H1 (cell line): ENCODE data around the gene GIPC1. TPM values are rescaled to one million over a fixed set of nuclear protein-coding genes. Genes with fewer than 3 reads are reported as not detected.

Experiments
- CTCF ChIA-PET: fragments of 300-600 bp; sonication (Branson Sonifier 250); formaldehyde crosslinking; loops from one replicate; lab custom pipeline; 2021; ENCODE audit not compliant: partially characterized antibody; lab: Charles Lee
- POLR2A ChIA-PET: fragments of 300-600 bp; sonication (Branson Sonifier 250); formaldehyde crosslinking; loops from one replicate; lab custom pipeline; 2021; ENCODE audit warnings: inconsistent platforms; ENCODE audit not compliant: partially characterized antibody; lab: Charles Lee
- DNase-seq, 2 experiments: peaks; one replicate each; pipeline versions ENCODE4 v3.0.0 to v3.0.0-alpha.2; 2010 to 2022; ENCODE audit warnings: low spot score in 2 of 2, low read depth in 1 of 2, mixed read lengths in 1 of 2
- FAIRE-seq: peaks from 2 replicates; lab custom pipeline; 2011; peaks lifted over from hg19 to GRCh38; lab: Jason Lieb, UNC
- H2AFZ ChIP-seq: 2 replicates; pipeline ENCODE4 v1.8.1; 2012; ENCODE audit warnings: low read length, inconsistent platforms
- H2AK5ac ChIP-seq: 2 replicates; pipeline ENCODE4 v1.6.1; 2013; ENCODE audit warnings: low read depth, low read length
- H2BK120ac ChIP-seq: replicated peaks from 2 replicates; pipeline ENCODE3; 2013; ENCODE audit warnings: low read depth, low read length, inconsistent platforms
- H2BK12ac ChIP-seq: 2 replicates; pipeline ENCODE4 v1.6.1; 2013; ENCODE audit warnings: low read depth, low read length
- H2BK15ac ChIP-seq: 2 replicates; pipeline ENCODE4 v1.6.1; 2013; ENCODE audit warnings: low read length
- H2BK20ac ChIP-seq: 2 replicates; pipeline ENCODE4 v1.6.1; 2013; ENCODE audit warnings: low read length
- H2BK5ac ChIP-seq: 2 replicates; pipeline ENCODE4 v1.6.1; 2013; ENCODE audit warnings: low read depth, low read length
- H3K14ac ChIP-seq: 2 replicates; pipeline ENCODE4 v1.6.1; 2013; ENCODE audit warnings: inconsistent platforms; ENCODE audit not compliant: insufficient read length
- H3K18ac ChIP-seq: 2 replicates; pipeline ENCODE4 v1.6.1; 2013; ENCODE audit warnings: low read length; ENCODE audit errors: extremely low read depth
- H3K23ac ChIP-seq: 2 replicates; pipeline ENCODE4 v1.6.1; 2013; ENCODE audit warnings: inconsistent platforms; ENCODE audit not compliant: insufficient read length
- H3K23me2 ChIP-seq: 2 replicates; pipeline ENCODE4 v1.6.1; 2013; ENCODE audit warnings: low read depth, low read length
- H3K27ac ChIP-seq: 2 replicates; pipeline ENCODE4 v1.6.1; 2011; ENCODE audit warnings: low read depth, low read length, inconsistent platforms
- H3K27me3 ChIP-seq, 4 experiments: replicated peaks in 1 of 4; 1 replicate in 1 of 4; 2 replicates in 3 of 4; pipeline versions ENCODE4 v1.6.1 to v1.8.1; 2011 to 2013; ENCODE audit warnings: low read length in 3 of 4, mild to moderate bottlenecking in 3 of 4, inconsistent platforms in 2 of 4, mixed read lengths in 2 of 4, moderate library complexity in 1 of 4; ENCODE audit not compliant: control insufficient read depth in 3 of 4, insufficient read depth in 3 of 4; ENCODE audit errors: extremely low read depth in 1 of 4
- H3K36me3 ChIP-seq, 4 experiments: 2 replicates each; pipeline versions ENCODE4 v1.6.1 to v1.8.1; 2011 to 2013; ENCODE audit warnings: mild to moderate bottlenecking in 4 of 4, low read length in 3 of 4, moderate library complexity in 2 of 4, control low read depth in 1 of 4, inconsistent platforms in 1 of 4; ENCODE audit not compliant: insufficient read depth in 4 of 4, control insufficient read depth in 2 of 4
- H3K4ac ChIP-seq: replicated peaks from 2 replicates; pipeline ENCODE3; 2013; ENCODE audit warnings: low read length, low read depth, mixed read lengths, inconsistent platforms; ENCODE audit not compliant: insufficient read length
- H3K4me1 ChIP-seq, 4 experiments: replicated peaks in 1 of 4; 1 replicate in 1 of 4; 2 replicates in 3 of 4; pipeline versions ENCODE4 v1.6.1 to v1.8.1; 2011 to 2013; ENCODE audit warnings: low read length in 3 of 4, inconsistent platforms in 2 of 4, mixed read lengths in 1 of 4; ENCODE audit not compliant: insufficient read depth in 4 of 4, control insufficient read depth in 3 of 4
- H3K4me2 ChIP-seq, 2 experiments: 2 replicates each; pipeline versions ENCODE4 v1.6.1 to v1.8.1; 2011 to 2013; ENCODE audit warnings: low read depth in 2 of 2, low read length in 2 of 2, control low read depth in 1 of 2, inconsistent platforms in 1 of 2, mild to moderate bottlenecking in 1 of 2; ENCODE audit not compliant: insufficient read depth in 1 of 2
- H3K4me3 ChIP-seq, 4 experiments: fragments of 200-600, 300-600 bp in 1 of 4; sonication (generic), shearing (Covaris generic), sonication (Bioruptor Twin) in 1 of 4; 2 replicates each; pipeline versions ENCODE4 v1.5.1 to v1.8.1; 2011 to 2016; ENCODE audit warnings: low read length in 4 of 4, low read depth in 3 of 4, control low read depth in 2 of 4, inconsistent platforms in 2 of 4, mild to moderate bottlenecking in 2 of 4, mixed read lengths in 1 of 4, moderate library complexity in 1 of 4; ENCODE audit not compliant: insufficient read depth in 2 of 4; ENCODE audit errors: extremely low read depth in 1 of 4
- H3K56ac ChIP-seq: replicated peaks from 2 replicates; pipeline ENCODE3; 2013; ENCODE audit warnings: low read depth, mild to moderate bottlenecking, mixed read lengths, low read length, inconsistent platforms; ENCODE audit not compliant: insufficient read length
- H3K79me1 ChIP-seq: 2 replicates; pipeline ENCODE4 v1.6.1; 2013; ENCODE audit warnings: low read depth, low read length, control low read depth
- H3K79me2 ChIP-seq, 2 experiments: 2 replicates each; pipeline versions ENCODE4 v1.6.1 to v1.8.1; 2012 to 2013; ENCODE audit warnings: low read length in 2 of 2, mild to moderate bottlenecking in 2 of 2, inconsistent platforms in 1 of 2; ENCODE audit not compliant: insufficient read depth in 2 of 2, control insufficient read depth in 1 of 2
- H3K9ac ChIP-seq, 4 experiments: replicated peaks in 1 of 4; 1 replicate in 1 of 4; 2 replicates in 3 of 4; pipeline versions ENCODE4 v1.6.1 to v1.8.1; 2011 to 2013; ENCODE audit warnings: low read depth in 3 of 4, low read length in 3 of 4, control low read depth in 2 of 4, mild to moderate bottlenecking in 2 of 4, moderate library complexity in 2 of 4, inconsistent platforms in 1 of 4; ENCODE audit errors: extremely low read depth in 1 of 4
- H3K9me3 ChIP-seq, 2 experiments: 2 replicates each; pipeline versions ENCODE4 v1.6.1 to v1.8.1; 2012 to 2013; ENCODE audit warnings: mild to moderate bottlenecking in 2 of 2, moderate library complexity in 2 of 2, control low read depth in 1 of 2, inconsistent platforms in 1 of 2, low read depth in 1 of 2, low read length in 1 of 2, mixed read lengths in 1 of 2; ENCODE audit not compliant: insufficient read depth in 2 of 2
- H4K20me1 ChIP-seq, 2 experiments: replicated peaks in 1 of 2; 2 replicates each; pipeline versions ENCODE3 to v1.8.1; 2011 to 2013; ENCODE audit warnings: inconsistent platforms in 2 of 2, low read length in 2 of 2, mild to moderate bottlenecking in 1 of 2; ENCODE audit not compliant: insufficient read depth in 2 of 2, control insufficient read depth in 1 of 2
- H4K5ac ChIP-seq: 2 replicates; pipeline ENCODE4 v1.6.1; 2013; ENCODE audit warnings: low read length, low read depth, mixed read lengths, inconsistent platforms; ENCODE audit not compliant: insufficient read length
- H4K8ac ChIP-seq: 2 replicates; pipeline ENCODE4 v1.8.0; 2013; ENCODE audit warnings: mild to moderate bottlenecking, moderate library complexity, low read length, inconsistent platforms; ENCODE audit not compliant: insufficient read depth; ENCODE audit errors: extremely low read depth
- H4K91ac ChIP-seq: replicated peaks from 2 replicates; pipeline ENCODE3; 2013; ENCODE audit warnings: low read length, mixed read lengths, inconsistent platforms; ENCODE audit not compliant: insufficient read length
- ASH2L ChIP-seq: fragments of 200-600, 300-600 bp; sonication (generic); IDR thresholded peaks from one replicate; pipeline ENCODE4 v1.7.1; 2017; ENCODE audit warnings: low read length
- GABPA ChIP-seq: IDR thresholded peaks from 2 replicates; pipeline ENCODE4 v1.6.1; 2011; ENCODE audit warnings: mild to moderate bottlenecking, low read length, moderate library complexity, borderline replicate concordance; ENCODE audit not compliant: insufficient read depth
- RNF2 ChIP-seq: fragments of 200-900, 300-1000 bp; sonication (generic); IDR thresholded peaks from 2 replicates; pipeline ENCODE4 v1.7.1; 2016; ENCODE audit warnings: borderline replicate concordance, low read depth, mild to moderate bottlenecking, antibody characterized with exemption, low read length; ENCODE audit not compliant: poor library complexity, severe bottlenecking; ENCODE audit errors: missing control alignments
- SUZ12 ChIP-seq: fragments of 200-600 bp; sonication (generic); IDR thresholded peaks from 2 replicates; pipeline ENCODE4 v1.6.1; 2012; ENCODE audit warnings: mild to moderate bottlenecking, inconsistent platforms, low read length, moderate library complexity, mixed read lengths
- TAF1 ChIP-seq: IDR thresholded peaks from 2 replicates; pipeline ENCODE4 v1.6.1; 2011; ENCODE audit warnings: mild to moderate bottlenecking, low read depth, low read length
- TBP ChIP-seq: IDR thresholded peaks from 2 replicates; pipeline ENCODE4 v1.6.1; 2011; ENCODE audit warnings: low read depth, low read length, improper control_type of control experiment
- TEAD4 ChIP-seq: IDR thresholded peaks from 2 replicates; pipeline ENCODE4 v1.6.1; 2012; ENCODE audit warnings: low read depth, low read length, inconsistent platforms, mixed read lengths
- YY1 ChIP-seq: IDR thresholded peaks from 2 replicates; pipeline ENCODE4 v1.6.1; 2011; ENCODE audit warnings: low read depth, mild to moderate bottlenecking, low read length
- WGBS, 2 experiments: shearing (Covaris generic) in 1 of 2; methylation state at CpG; one replicate each; pipeline versions ENCODE4 v1.1.6 to v1.1.7; 2013 to 2015; ENCODE audit warnings: low lambda C conversion rate in 2 of 2, mixed read lengths in 2 of 2, inconsistent platforms in 1 of 2, low coverage in 1 of 2, missing lambda C conversion rate in 1 of 2; ENCODE audit not compliant: insufficient replicate concordance in 2 of 2, insufficient coverage in 1 of 2, insufficient read length in 1 of 2; ENCODE audit errors: extremely low coverage in 1 of 2, missing lambda C conversion rate in 1 of 2; 5-methylcytosine and 5-hydroxymethylcytosine counted together
- polyA plus RNA-seq, 7 experiments: library from polyadenylated mRNA; depleted of rRNA in 3 of 7; stranded (reverse) in 5 of 7; unstranded in 2 of 7; fragments of >200 nt in 5 of 7; fragments of 200-250 nt in 2 of 7; gene quantifications; 1 replicate in 5 of 7; 2 replicates in 1 of 7; 4 replicates in 1 of 7; pipeline versions ENCODE4 v1.2.1 to v1.2.3, GENCODE V29; 2011 to 2013; ENCODE audit warnings: missing spikeins in 2 of 7, mixed read lengths in 2 of 7
- total RNA-seq: library from RNA; stranded (reverse); fragmentation: NEBNext Ultra II Directional; extraction: Animal tissue kit (Norgen Biotek cat#: 25700); gene quantifications from 2 replicates; pipeline ENCODE4 v1.2.1, GENCODE V29; 2021
- TF ChIP-seq, protein P1 (sequence below): IDR thresholded peaks from 2 replicates; pipeline ENCODE4 v1.6.1; 2012; ENCODE audit warnings: inconsistent platforms
- TF ChIP-seq, protein P2 (sequence below): IDR thresholded peaks from 2 replicates; pipeline ENCODE4 v1.6.1; 2012; ENCODE audit warnings: inconsistent platforms

The GIPC1 gene
- total and polyA plus RNA-seq, 2 of the 8 experiments (the other 6 are each of a cell fraction or from before 2014, with no cell fraction given) = 65.6 to 72.0 TPM

DNA sequence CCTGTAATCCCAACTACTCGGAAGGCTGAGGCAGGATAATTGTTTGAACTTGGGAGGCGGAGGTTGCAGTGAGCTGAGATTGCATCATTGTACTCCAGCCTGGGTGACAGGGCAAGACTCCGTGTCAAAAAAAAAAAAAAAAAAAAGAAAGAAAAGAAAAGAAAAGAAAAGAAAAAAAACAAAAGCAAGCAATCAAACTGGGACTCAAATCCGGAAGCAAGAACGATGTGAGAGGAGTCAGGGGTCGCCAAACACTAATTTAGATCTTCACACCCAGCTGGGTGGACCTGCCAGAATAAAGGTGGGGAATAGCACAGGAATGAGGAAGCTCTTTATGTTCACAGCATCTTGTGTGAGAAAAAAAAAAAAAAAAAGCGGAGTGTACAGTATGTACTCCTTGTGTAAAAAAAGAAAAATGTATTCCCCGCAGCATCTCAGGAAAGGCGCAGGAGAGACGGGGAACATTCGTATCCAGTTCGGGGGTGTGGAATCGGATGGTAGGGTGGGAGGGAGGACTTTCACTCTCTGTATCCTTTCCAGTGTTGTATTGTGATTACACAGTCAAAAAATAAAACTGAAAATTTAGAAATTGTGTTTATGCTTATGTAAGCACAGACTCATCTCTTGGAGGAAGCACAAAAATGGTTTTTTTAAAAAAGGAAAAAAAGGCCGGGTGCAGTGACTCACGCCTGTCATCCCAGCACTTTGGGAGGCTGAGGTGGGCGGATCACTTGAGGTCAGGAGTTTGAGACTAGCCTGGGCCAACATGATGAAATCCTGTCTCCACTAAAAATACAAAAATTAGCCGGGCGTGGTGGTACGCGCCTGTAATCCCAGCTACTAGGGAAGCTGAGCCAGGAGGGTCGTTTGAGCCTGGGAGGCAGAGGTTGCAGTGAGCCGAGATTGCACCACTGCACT is 14.6 kb upstream of the GIPC1 start:
- Histone ChIP-seq H2BK12ac (no peak overlapping the region), H2BK15ac (no peak overlapping the region), H3K9me3 (no peaks in the 10 kb centered on the region), H3K4me2 (no peak overlapping the region), H3K18ac (no peak overlapping the region), H3K14ac (no peak overlapping the region), H3K56ac (no peak overlapping the region), H4K20me1 (peaks cover 0 to 10% of the 10 kb centered on the region in 2 experiments), H3K23ac (no peak overlapping the region), H3K79me1 (peaks cover under 1% of the 10 kb centered on the region; the same call in 1 of the 2 replicates), H2AFZ (no peak overlapping the region), H2AK5ac (no peak overlapping the region), H4K8ac (no peak overlapping the region), H3K36me3 (peaks cover 7 to 17% (median 12%) of the 10 kb centered on the region in 4 experiments; a peak in 7 of 8 replicates), H3K79me2 (peaks cover 0 to 4% of the 10 kb centered on the region in 2 experiments; a peak in 1 of 4 replicates), H3K9ac (no peak overlapping the region), H2BK120ac (no peak overlapping the region), H3K4me1 (peaks cover 0 to 4% (median 2%) of the 10 kb centered on the region in 4 experiments; a peak in 3 of 7 replicates), H3K4ac (no peak overlapping the region), H4K5ac (no peak overlapping the region), H2BK5ac (no peak overlapping the region), H3K23me2 (no peaks in the 10 kb centered on the region), H2BK20ac (no peak overlapping the region), H4K91ac (no peak overlapping the region), H3K27me3 (no peaks in the 10 kb centered on the region), H3K27ac (no peak overlapping the region), H3K4me3 (no peak overlapping the region)
- TF ChIP-seq, protein P1, sequence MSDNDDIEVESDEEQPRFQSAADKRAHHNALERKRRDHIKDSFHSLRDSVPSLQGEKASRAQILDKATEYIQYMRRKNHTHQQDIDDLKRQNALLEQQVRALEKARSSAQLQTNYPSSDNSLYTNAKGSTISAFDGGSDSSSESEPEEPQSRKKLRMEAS = no peak
- TF ChIP-seq YY1 (no peak), RNF2 (no peak), SUZ12 (no peak), TBP (no peak), TEAD4 (no peak), TAF1 (no peak), ASH2L (no peak), GABPA (no peak)
- TF ChIP-seq, protein P2, sequence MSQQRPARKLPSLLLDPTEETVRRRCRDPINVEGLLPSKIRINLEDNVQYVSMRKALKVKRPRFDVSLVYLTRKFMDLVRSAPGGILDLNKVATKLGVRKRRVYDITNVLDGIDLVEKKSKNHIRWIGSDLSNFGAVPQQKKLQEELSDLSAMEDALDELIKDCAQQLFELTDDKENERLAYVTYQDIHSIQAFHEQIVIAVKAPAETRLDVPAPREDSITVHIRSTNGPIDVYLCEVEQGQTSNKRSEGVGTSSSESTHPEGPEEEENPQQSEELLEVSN = no peak
- WGBS, 2 experiments = 92% methylated on average over 19 of the region's 22 CpGs; no CpG with 5 or more reads in 1 of the 2 experiments
- POLR2A ChIA-PET = interaction anchor here (0.7 to 1.5 kb wide), 2 partner anchors 15 to 40 kb away, joined by 3 to 5 read pairs; partner anchors contain the start of gene GIPC1
- CTCF ChIA-PET = interaction anchor here (0.8 to 1.3 kb wide), 4 partner anchors 13 to 745 kb away, joined by 3 to 4 read pairs (median 4); no protein-coding TSS in a partner anchor
- FAIRE-seq (no peak), DNase-seq (no peak)
